Measurements from ENCODE around the gene ILF3.
A peak's percentile ranks its signal among the peaks of the same experiment; 100 is the strongest.

Gene ILF3

DNA sequence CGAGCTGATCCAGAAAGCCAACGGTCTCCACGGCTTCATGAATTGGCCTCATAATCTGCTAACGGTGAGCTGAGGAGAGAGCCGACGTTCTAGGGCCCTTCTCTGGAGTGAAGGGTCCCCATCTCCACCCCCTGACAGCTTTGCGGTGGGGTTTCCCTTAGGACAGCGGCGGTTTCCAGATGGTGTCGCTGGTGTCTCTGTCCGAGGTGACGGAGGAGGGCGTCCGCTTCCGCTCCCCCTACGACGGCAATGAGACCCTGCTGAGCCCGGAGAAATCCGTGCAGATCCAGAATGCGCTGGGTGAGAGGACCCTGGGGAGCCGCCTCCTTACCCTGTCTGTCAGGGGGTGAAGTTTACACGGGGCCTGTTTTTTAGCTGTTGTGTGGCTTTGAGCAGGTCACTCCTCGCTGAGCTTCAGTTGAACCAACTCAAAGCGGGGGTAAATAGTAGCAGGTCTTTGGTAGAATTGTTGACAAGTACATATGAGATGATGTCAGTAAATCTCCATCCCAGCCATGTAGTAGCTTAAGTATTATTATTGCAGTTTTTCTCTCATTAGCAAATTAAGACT lies 47.9 kb downstream of the ILF3 start:
- DNase-seq, result no peak

GRCh38 chr19:10706990-10707389 lies 52.8 kb downstream of the ILF3 start:
- no peak for DNase-seq

GRCh38 chr19:10707440-10707839 lies 53.3 kb downstream of the ILF3 start:
- no peak for DNase-seq

DNA sequence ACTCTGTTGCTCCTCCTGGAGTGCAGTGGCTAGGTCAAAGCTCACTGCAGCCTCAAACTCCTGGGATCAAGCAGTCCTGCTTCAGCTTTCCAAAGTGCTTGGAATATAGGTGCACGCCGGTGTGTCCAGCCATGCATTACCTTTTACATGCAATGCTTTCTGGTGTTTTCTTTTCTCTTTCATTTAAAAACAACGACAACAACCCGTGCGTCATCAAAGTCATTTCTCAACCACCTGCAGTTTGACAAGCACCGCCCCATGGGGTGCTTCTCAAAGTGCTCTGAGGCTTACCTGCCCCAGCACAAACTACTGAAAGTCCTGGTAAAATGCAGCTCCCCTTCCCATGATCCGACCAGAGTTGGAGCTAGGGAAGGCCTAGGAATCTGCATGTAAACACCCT lies 54.1 kb downstream of the ILF3 start:
- DNase-seq, result no peak

- DNase-seq, result no peak
Observed at GRCh38 chr19:10712045-10712444, 57.9 kb downstream of the ILF3 start.

DNA sequence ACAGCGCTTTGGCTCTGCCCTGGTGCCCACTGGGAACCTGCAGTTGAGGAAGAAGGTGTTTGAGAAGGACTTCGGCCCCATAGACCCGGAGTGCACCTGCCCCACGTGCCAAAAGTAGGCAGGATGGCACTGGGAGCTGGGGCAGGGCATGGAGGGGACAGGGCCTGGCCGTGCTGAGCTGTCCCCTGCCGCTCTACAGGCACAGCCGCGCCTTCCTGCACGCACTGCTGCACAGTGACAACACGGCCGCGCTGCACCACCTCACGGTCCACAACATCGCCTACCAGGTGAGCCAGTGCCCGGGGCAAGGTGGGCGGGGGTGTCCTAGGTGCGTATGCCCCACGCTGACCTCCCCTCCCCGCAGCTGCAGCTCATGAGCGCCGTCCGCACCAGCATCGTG lies 58.6 kb downstream of the ILF3 start:
- DNase-seq, result no peak

DNA sequence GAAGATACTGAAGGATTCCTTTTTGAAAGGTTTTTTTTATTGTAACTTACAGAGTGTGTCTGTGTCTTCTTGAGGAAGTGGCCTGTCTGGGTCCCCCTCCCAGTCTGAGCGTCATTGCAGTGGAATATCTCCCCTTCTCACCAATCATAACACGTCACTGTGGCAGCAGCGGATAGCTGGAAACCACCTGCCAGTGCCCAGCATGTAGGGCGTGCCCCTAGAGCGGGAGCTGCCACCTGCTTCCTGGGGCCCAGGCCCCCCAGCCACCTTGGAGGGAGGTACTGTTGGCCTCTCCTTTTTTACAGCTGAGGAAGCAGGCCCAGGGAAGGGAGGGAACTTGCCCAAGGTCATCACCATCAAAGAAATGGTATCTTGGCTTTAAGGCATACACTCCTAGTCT lies 59.2 kb downstream of the ILF3 start:
- DNase-seq, result peak in 1 of 2 donors; percentile 32

DNA sequence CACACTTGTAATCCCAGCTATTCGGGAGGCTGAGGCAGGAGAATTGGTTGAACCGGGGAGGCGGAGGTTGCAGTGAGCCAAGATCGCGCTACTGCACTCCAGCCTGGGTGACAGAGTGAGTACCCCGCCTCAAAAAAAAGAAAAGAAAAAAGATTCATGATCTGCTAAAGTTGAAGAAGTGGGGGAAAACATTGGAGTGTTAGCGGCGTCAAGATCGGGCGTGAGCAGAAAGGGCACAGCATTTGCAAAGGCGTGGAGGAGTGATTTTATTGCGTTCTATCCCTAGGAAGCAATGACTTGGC lies 62.9 kb downstream of the ILF3 start:
- DNase-seq, result no peak

- peak; percentile 99 to 100 for DNase-seq
Observed at GRCh38 chr19:10717356-10718204, 63.4 kb downstream of the ILF3 start, which contains the start of gene DNM2. Gene DNM2, plus strand, starts transcription at chr19:10718079. Its CDS starts 164 bp downstream, at chr19:10718243.

GRCh38 chr19:10718205-10719196 lies 64.4 kb downstream of the ILF3 start:
- DNase-seq, result peak; percentile 40 to 49

DNA sequence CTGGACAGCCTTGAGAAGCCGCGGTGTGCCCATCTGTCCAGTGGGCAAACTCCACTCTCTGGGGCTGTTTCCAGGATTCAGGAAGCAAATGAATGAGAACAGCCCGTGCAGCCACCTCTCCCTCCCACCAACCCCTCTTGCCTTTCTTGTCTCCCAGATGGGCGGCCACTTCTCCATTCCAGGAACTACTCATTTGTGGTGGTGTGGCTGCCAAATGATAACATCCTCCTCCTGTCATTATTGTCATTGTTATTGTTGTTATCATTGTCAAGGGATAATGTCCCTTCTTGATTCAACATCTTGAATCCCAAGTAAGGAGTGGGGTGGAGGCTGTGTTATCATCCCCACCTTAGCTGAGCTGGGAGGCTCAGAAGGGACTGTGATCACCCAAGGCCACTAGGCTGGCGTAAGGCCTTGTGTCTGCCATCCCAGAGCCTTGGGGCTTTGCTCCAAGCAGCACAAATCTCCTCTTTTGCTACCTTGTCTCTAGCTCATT lies 65.4 kb downstream of the ILF3 start:
- DNase-seq, result no peak

DNA sequence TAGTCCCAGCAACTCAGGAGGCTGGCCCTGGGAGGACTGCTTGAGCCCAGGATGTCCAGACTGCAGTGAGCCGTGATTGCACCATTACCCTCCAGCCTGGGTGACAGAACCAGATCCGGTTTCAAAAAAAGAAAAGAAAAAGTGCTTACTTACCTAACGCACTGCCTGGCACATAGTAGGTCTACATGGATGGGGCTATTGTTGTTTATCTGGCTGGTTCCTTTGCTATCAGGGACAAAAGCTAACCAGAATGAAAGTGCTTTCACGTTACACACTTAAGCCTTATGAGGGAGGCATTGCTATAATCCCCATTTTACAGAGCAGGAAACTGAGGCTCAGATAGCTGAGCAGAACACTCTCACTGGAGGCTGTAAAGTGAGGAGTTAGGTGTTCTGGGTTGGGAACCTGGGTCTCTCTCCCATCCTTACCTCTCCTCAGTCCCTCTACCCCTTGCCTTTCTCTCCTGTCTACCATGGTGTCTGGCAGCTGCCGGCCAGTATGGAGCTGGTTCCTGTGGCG lies 66.5 kb downstream of the ILF3 start:
- DNase-seq, result no peak

GRCh38 chr19:10723591-10723990 lies 69.4 kb downstream of the ILF3 start:
- DNase-seq, result no peak

DNA sequence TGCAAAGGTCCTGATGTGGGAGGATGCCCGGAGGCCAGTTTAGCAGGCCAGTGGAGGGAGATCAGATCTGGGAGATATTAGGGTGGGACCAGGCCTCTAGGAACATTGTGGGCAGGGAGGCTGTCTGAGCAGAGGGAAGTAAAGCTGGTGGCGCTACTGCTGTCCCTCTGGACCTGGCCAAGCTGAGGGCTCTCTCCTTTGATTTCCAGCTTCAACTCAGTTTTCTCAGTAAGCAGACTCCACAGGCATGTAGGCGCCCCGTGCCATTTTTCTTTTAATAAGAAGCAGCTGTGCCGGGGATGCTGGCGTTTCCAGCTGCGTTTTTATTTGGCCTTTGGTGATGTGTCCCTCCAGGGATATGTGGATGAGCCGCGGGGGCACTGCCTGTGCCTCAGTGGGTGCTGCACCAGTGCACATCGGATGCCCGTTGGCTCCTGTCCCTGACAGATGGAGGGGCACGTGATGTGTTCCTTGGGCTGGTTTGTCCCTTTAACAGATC lies 70.5 kb downstream of the ILF3 start:
- no peak for DNase-seq

DNA sequence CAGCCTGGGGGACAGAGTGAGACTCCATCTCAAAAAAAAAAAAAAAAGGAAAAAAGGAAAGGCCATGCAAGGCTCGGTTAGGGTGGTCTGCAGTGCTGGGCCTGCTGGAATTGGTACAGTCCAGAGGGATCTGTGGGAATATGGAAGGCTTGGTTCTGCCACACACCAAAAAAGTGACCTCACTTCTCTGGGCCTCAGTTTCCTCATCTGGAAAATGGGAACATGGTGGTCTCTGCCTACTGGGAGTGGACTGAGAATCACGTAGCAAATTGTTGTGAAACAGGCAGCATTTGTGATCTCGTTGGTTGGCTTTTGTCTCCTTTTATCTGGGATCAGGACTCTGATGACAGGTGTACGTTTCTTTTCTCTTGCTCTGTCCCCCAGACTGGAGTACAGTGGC lies 71.3 kb downstream of the ILF3 start:
- no peak for DNase-seq

GRCh38 chr19:10726268-10726667 lies 72.1 kb downstream of the ILF3 start:
- no peak for DNase-seq

DNA sequence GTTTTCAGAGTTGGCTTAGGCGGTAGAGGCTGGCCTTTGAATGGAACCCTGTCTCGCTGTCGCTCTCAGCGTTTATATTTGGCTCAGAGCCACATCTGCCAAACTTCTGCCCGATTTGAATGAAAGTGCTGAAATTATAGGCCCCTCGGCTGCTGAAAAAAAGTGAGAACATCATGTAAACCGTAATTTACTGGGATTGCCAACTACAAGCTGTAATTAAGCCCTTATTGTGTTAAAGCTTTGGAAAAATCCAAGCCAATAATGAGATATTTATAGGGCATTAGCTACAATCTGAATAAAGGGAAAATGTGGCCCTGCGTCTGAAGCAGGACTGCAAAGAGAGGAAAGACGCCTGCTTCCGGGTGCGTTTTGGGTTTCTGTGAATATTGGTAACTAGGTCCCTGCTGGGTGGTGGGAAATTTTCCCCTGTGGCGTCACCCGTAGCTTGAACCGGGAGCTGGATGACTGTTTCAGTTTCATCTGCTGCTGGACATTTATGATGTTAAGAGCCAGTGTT lies 73.6 kb downstream of the ILF3 start:
- no peak for DNase-seq

- DNase-seq, result no peak
Observed at GRCh38 chr19:10729411-10729810, 75.3 kb downstream of the ILF3 start.

GRCh38 chr19:10730932-10731331 lies 76.8 kb downstream of the ILF3 start:
- DNase-seq, result no peak

GRCh38 chr19:10735741-10736140 lies 81.6 kb downstream of the ILF3 start:
- no peak for DNase-seq

DNA sequence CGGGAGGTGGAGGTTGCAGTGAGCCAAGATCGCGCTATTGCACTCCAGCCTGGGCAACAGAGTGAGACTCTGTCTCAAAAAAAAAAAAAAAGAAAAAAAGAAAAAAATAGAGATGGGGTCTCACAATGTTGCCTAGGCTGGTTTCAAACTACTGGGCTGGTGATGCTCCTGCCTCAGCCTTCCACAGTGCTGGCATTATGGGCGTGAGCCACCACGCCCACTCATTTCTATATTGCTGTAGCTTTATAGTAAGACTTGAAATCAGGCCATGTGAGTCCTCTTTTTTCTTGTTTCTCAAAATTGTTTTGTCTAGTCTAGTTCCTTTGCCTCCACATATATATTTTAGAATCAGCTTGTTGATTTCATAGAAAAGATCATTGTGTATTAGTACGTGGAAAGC lies 82.0 kb downstream of the ILF3 start:
- no peak for DNase-seq

- DNase-seq, result no peak
Observed at GRCh38 chr19:10736916-10737551, 82.9 kb downstream of the ILF3 start.
